ENCODE results near the gene ATP6AP1.
A peak's percentile ranks its signal among the peaks of the same experiment; 100 is the strongest.

ATP6AP1 gene

DNA sequence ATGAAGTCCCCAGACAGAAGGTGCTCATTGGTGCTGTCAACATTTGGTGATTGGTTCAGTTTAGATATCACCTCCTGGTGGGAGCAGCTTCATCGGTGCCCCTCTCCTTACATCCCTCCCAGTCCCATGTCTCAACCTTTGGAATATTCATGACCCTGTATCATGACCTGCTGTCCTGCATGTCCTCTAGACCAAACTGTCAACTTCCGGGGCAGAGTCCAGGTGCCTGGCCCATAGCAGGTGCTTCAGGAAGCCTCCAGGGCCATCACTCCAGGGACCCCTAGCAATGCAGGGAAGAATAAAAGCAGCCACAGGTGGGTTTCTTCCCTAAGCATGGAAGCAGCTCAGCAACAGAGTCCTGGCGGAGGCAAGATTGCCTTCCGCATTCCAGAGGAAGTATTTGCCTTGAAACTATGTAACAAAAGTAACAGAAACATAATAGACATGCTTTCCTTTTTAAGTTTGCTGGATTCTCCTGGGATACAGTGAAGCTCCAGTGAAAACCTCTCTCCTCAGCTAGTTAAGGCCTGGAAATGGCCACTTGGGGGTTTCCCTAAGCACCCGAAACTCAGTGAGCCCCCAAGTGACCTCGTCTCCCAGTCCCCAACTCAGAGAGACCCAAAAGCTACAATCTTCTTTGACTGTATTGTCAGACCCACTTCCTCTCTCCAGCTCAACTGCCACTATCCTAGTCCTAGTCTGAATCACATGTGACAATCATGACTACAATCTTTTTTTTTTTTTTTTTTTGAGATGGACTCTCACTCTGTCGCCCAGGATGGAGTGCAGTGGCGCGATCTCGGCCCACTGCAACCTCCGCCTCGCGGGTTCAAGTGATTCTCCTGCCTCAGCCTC is 1.3 kb upstream of the ATP6AP1 start:
- FAIRE-seq: no peak
- no peak for DNase-seq (ENCODE audit: low spot score)

DNA sequence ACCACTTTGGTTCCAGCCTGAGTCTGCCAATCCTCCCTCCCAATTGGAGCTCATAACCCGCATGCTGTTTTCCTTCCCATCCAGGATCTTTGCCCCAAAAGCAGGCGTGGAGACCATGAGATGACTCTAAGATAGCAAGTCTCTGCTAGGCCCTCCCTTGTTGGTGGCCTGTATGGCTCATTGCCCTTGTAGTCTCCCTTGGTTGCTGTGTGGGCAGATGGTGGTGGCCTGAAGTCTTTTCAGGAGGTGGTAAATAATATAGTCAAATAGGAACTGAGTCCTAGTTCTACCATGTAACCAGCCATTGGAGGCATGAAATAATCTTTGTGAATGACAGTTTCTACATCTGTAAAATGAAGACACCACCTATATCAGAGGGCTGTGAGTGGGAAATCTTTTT is 1.2 kb downstream of the ATP6AP1 start:
- DNase-seq (ENCODE audit: low spot score) (no peak), FAIRE-seq (no peak)

DNA sequence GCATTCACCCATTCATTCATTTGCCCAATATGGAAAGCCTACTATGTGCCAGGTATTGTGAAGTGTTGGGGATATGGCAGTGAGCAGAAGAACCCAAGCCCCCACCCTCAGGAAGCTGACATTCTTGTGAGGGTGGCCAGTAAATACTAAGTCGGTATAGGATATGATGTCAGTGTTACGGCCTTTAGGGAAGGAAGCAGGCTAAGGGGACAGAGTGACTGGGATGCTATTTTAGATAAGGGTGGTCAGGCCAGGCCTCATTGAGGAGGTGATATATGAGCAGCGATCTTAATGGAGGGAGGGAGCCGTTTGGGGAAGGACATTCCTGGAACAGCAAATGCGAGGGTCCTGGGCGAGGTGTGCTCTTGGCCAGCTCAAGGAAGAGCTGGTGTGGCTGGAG is 2.0 kb downstream of the ATP6AP1 start:
- no peak for FAIRE-seq
- DNase-seq (ENCODE audit: low spot score): no peak

DNA sequence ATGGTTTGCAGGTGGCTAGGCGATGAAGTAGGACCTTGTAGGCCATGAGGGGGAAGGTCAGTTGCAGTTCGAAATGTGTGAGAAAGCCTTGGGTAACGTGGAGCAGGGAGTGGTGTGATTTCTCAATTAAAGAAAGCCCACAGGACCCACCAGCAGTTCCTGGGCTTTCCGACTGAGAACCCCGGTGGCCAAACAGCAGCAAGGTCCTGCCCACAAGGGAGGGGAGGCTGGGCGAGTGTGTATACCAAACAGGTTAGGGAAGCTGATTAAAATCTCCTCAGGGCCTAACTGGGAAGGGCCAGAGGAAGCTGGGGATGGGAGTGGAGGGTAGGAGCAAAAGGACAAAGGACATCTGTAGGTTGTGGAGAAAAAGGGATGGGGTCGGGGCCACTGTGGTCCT is 2.4 kb downstream of the ATP6AP1 start:
- FAIRE-seq (no peak), DNase-seq (ENCODE audit: low spot score) (no peak)

DNA sequence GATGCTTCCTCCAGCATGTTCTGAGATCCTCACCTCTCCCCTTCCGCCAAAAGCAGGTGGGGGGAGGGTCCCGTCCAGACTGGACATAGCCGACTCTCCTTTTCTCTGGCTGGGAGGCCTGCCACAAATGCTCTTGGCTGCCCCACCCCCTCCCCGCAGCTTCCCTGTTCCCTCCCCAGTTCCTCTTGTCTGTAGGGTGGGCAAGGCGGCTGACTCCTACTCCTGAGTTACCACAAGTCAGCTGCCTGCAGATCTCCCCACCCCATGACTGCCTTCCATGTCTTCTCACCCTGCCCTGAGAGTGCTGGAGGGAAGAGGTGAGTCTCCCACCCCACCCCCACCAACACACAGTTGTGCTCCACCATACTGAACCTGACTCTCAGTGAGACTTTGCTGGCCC is 2.9 kb downstream of the ATP6AP1 start:
- FAIRE-seq (no peak), DNase-seq (ENCODE audit: low spot score) (no peak)

DNA sequence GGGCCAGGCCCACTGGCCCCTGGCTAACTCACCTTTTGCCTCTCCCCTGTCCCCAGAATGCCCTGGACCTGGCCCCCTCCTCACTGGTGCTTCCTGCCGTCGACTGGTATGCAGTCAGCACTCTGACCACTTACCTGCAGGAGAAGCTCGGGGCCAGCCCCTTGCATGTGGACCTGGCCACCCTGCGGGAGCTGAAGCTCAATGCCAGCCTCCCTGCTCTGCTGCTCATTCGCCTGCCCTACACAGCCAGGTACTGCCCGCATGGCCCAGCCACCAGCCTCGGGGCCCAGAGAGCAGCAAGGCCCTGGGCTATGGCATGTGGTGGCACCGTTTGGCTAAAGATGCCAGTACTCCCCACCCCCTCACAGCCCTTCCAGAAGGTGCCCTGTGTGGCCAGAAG is 3.7 kb downstream of the ATP6AP1 start:
- DNase-seq (ENCODE audit: low spot score): no peak
- FAIRE-seq: no peak

DNA sequence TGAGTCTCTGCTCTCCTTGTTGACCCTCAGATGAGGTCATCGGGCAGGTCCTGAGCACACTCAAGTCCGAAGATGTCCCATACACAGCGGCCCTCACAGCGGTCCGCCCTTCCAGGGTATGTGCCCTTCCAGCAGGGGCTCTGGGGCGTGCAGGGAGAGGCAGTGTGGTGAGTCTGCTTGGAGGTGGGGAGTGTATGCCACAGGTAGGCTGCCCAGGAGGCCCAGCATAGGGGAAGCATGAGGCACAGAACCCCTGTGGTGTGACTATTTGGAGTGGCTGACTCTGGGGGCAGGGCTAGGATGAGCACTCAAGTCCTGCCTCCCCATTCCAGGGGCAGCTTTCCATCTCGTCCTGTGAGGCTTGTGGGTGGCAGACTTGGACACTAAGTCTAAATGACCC is 5.1 kb downstream of the ATP6AP1 start:
- FAIRE-seq: no peak
- DNase-seq (ENCODE audit: low spot score): no peak

DNA sequence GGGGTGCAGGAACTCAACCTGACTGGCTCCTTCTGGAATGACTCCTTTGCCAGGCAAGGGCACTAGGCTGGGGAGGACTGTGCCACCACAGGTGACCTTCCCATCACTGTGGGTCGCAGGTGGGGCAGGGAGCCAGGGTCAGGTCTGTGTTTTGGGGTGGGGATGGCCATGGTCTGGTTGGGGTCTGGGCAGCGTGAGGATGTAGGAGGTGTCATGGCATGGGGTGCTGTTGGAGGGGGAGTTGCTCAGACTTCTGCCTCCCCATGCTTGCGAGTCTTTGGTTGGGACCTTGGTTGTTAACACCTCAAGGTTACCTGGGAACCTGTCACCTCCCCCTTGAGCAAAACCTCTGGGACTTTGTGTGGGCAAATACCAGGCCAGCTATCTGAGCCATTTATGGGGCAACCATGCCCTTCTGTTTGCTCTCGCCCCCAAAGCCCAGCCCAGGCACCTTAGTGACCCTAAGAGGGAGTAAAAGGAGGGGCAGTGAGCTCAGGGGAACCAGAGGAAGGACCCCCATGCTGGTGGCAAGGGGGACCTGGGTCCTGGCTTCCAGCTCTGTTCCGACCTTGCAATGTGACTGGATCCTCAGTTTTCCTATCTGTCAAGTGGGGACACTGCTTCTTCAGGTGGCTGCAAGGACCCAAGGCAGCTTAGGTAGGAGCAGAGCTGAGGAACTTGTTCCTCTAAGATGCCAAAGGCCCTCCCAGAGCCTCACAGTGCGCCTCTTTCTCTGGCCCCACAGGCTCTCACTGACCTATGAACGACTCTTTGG is 6.1 kb downstream of the ATP6AP1 start:
- DNase-seq (ENCODE audit: low spot score): no peak
- no peak for FAIRE-seq

DNA sequence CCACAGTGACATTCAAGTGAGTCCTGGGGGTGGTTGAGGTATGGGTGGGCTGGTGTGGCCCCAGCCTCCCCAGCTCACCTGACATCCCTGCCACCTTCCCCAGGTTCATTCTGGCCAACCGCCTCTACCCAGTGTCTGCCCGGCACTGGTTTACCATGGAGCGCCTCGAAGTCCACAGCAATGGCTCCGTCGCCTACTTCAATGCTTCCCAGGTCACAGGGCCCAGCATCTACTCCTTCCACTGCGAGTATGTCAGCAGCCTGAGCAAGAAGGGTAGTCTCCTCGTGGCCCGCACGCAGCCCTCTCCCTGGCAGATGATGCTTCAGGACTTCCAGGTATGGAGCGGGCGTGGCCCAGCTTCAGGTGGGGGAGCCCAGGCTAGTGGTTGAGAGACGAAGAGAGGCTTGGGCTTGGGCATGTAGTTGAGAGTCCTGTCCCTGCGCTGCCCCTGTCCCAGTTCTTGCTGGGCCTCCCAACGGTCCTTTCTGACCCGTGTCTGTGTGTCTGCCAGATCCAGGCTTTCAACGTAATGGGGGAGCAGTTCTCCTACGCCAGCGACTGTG is 6.8 kb downstream of the ATP6AP1 start:
- FAIRE-seq: no peak
- no peak for DNase-seq (ENCODE audit: low spot score)

DNA sequence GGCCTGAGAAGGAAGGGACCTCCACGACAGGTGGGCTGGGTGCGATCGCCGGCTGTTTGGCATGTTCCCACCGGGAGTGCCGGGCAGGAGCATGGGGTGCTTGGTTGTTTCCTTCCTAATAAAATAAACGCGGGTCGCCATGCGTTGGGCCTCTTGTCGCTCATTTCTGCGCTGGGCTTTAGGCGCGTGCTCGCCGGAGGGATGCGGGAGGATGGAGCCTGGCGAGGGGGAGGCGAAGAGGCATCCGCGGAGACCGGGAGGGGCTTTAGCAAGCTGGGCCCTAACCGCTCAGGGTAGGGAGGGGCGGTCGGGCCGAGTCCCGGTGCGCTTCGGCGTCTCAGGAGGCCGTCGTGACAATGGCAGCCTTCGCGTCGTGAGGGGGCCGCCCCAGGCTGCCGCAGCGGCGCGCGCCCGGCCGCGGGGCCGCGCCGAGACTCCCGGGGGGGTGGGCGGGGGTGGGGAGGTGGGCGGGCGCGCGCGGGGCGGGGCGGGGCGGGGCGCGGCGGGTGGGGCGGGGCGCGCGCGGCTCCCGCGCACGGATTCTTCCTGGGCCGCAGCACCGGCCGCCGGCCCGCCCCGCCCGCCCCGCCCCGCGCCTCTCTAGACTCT is 8.0 kb downstream of the ATP6AP1 start:
- no peak for DNase-seq (ENCODE audit: low spot score)
- FAIRE-seq: no peak

DNA sequence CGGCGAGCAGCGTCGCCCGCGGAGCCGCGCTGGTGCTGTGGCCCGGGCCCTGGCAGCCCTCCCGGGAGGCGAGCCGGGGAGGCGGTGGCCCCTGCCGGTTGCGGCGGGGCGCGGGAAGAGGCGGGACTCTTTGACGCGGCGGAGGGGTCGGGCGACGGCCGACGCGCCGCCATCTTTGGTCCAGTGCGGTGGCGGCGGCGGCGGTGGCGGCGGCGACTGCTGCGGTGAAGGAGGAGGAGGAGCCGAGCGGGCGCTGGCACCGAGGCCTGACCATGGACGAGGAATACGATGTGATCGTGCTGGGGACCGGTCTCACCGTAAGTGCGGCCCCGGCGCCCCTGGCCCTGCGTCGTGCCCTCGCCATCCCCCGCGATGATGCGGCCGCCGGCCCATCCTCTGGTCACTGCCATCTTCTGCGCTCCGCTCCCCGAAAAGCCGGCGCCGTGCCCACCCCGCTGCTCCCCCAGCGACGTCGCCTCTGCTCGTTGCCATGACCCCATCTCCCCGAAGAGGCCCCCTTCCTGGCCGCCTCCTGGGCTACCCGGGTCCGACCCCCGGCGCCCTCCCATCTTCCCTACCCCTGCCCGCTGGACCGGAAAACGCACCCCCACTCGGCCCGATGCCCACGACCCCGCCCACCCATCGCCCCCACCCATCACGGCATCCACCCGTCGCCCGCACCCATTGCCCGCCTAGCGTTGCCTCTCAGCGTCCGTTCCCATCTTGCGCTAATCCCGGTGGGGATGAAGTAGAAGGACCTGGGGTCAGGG is 8.7 kb downstream of the ATP6AP1 start, which contains the start of gene GDI1:
Gene GDI1 (plus strand): TSS at position 172 of the 770 bp plus-strand sequence. CDS start 101 bp downstream, at position 273.
- no peak for DNase-seq (ENCODE audit: low spot score)
- FAIRE-seq: no peak

DNA sequence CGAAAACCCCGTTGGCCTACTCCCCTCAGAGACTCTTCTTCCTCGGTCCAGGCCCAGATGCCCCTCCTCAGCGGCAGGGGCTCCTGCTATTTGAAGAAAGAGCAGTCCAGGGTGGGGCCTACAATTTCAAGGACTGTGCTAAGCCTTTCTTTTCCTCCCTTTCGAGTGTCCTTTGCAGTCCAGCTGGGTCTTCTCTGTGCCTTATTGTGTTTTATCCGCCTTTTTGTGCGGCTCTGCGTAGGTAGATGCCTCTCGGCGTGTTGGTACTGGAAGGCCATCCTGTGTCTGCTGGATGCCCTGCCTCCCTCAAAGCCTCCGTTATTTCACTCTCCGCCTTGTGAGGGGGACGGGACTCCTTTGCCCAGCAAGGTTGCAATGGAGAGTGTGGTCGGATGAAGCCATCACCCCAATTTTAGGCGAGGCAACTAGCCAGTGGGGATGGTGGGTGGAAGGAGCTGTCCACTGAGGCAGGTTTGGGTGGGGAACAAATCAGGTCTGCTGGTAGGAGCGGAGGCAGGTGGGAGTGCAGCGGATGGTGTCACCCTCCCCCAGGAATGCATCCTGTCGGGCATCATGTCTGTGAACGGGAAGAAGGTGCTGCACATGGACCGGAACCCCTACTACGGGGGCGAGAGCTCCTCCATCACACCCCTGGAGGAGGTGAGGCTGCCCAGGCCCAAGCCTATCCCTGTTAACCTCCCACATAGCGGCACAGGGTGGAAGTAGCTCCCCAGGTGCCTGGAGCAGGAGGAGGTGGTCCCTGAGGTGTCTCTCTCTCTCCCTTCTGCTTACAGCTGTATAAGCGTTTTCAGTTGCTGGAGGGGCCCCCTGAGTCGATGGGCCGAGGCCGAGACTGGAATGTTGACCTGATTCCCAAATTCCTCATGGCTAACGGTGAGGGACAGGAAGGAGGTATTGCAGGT is 9.8 kb downstream of the ATP6AP1 start:
- FAIRE-seq: no peak
- no peak for DNase-seq (ENCODE audit: low spot score)

DNA sequence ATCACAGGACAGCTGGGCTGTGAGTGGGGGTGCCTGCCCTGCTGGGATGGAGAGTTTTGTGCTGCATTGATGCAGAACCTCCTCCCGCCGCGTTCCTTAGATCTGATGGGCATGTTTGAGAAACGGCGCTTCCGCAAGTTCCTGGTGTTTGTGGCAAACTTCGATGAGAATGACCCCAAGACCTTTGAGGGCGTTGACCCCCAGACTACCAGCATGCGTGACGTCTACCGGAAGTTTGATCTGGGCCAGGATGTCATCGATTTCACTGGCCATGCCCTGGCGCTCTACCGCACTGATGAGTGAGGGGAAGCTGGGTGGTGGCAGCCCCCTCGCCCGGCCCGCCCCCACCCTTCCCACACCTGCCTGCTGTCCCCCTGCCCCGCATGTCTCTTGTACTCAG is 11.4 kb downstream of the ATP6AP1 start:
- DNase-seq (ENCODE audit: low spot score): no peak
- FAIRE-seq: no peak

DNA sequence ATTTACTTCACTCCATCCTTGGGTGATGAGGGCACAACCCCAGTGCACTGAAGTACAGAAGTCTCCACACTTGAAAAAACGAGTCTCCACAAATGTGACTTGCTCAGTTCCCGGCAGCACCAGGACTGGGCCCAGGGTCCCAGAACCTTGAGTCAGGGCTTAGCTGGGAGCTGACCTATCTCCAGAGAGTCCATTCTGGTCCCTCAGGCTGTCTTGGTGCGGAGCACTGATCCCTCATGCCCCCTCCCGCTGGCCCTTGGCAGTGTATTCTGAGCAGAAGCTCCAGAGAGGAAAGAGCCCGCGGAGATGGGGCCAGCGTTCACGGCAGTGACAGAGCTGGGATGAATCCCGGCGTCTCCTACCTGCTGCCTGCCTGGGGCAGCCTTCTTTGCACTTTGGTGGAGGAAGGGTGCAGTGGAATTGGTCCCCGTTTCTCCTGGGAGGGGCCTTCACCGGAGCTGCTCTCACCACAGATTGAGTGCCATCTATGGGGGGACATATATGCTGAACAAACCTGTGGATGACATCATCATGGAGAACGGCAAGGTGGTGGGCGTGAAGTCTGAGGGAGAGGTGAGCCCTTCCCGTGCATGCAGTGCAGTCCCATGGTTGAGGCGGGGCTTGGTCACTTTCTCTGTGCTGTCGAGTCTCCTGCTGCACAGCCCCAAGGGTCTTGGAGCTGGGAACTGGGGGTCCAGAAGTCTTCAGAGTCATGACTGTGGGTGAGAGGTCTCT is 12.3 kb downstream of the ATP6AP1 start:
- no peak for FAIRE-seq

DNA sequence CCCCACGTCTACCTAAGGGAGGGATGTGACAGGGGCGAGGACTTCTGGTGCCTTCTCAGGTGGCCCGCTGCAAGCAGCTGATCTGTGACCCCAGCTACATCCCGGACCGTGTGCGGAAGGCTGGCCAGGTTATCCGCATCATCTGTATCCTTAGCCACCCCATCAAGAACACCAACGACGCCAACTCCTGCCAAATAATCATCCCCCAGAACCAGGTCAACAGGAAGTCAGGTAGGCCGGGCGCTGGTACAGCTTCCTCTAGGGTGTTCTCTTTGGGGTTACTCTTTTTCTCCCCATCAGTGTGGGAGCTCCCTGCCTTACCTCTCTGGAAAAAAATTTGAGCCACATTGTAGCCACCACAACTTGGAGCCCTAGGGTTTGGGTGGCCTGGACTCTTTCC is 13.1 kb downstream of the ATP6AP1 start:
- DNase-seq (ENCODE audit: low spot score): no peak
- FAIRE-seq: no peak

More for the DNA sequence above, 12.3 kb downstream of the ATP6AP1 start:
- DNase-seq (ENCODE audit: low spot score): no peak

DNA sequence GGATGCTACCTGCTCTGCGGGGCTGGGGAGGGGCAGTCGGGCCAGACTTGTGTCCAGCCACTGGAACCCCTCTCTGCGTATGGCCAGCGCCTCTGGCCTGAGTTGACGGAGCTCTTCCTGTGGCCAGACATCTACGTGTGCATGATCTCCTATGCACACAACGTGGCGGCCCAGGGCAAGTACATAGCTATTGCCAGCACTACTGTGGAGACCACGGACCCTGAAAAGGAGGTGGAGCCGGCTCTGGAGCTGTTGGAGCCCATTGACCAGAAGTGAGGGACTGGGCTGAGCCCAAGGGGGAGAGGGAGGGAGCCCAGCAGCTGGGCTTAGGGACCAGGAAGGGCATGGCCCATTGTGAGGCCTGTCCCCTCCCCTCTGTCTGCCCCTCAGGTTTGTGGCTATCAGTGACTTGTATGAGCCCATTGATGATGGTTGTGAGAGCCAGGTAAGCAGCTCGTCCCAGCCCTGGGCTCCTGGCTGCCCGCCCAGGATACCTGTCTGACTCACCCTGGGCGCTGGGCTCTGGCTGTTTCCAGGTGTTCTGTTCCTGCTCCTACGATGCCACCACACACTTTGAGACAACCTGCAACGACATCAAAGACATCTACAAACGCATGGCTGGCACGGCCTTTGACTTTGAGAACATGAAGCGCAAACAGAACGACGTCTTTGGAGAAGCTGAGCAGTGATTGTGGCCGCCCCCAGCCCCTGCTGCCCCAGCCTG is 13.7 kb downstream of the ATP6AP1 start:
- FAIRE-seq (no peak), DNase-seq (ENCODE audit: low spot score) (no peak)

DNA sequence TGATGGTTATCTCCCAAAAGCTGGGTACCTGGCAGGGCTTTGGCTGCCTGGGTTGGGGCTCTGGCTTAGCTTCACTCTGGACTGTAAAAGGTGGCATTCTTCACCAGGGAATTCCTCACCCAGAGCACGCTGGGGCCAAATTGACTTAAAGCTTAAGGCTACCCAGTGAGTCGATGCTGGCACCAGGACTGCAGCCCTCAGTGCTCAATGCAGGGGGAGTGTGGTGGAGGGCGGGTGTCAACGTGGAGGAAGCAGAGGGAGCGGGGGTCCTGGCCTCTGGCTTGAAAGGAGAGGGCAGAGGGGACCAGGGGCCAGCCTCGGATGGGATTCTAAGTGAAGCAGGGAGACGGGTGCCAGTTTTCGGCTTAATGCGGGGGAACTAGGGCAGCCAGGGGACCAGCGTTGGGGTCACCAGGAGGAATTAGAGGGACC is 15.0 kb downstream of the ATP6AP1 start:
- DNase-seq (ENCODE audit: low spot score) (no peak), FAIRE-seq (no peak)

DNA sequence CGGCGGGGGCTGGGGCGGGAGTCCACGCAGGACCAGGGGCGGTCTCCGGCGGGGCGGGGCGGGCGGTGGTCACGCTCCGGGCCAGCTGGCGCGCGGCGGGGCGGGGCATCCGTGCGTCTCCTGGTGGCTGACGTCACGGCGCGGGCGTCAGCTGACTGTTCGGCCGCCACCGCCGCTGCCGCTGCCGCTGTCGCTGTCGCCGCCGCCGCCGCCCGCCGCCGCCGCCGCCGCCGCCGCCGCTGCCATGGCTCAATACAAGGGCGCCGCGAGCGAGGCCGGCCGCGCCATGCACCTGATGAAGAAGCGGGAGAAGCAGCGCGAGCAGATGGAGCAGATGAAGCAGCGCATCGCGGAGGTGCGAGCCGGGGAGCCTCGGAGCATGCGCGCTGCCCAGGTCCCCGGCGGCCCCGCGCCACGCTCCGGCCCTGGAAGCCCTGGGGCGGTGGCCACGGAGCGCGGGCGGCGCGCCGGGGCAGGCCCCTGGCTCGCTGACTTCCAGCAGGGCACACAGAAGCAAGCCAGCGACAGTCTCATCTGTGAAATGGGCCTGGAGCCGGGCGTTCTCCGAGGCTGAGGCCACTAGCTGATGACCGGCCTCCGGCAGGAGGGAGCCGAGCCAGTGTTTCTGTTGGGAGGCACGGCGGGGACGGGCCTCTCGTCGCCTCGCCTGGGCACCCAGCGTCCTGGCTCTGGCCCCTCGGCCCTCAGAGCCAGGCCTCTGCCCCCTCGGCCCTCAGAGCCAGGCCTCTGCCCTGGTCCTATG is 15.7 kb downstream of the ATP6AP1 start, which contains the start of gene FAM50A:
Gene FAM50A (plus strand): TSS at position 150 of the 763 bp plus-strand sequence. CDS start 95 bp downstream, at position 245.
- FAIRE-seq: no peak
- peak; percentile 20 for DNase-seq (ENCODE audit: low spot score)
